GM10248 (cell line): ENCODE measurements around the gene SPTAN1.

ENCODE experiments used
- CTCF ChIA-PET: fragments of 300-600 bp; sonication (Branson Sonifier 250); formaldehyde crosslinking; extraction: SDS; loops from one replicate; lab custom pipeline; 2021; ENCODE audit warnings: antibody characterized with exemption; lab: Yijun Ruan, JAX
- POLR2A ChIA-PET: fragments of 350-650 bp; sonication (Branson Sonifier 250); formaldehyde crosslinking; extraction: SDS; loops from one replicate; lab custom pipeline; 2020; ENCODE audit warnings: antibody characterized with exemption; lab: Yijun Ruan, JAX
- DNase-seq: peaks from one replicate; pipeline ENCODE4 v3.0.0; 2012; ENCODE audit errors: extremely low spot score
- TF ChIP-seq, protein P1 (sequence below): IDR thresholded peaks from 2 replicates; pipeline ENCODE4 v1.5.1; 2012; ENCODE audit warnings: mild to moderate bottlenecking, low read depth; ENCODE audit errors: extremely low read depth, missing control alignments, control extremely low read depth

SPTAN1 gene

DNA sequence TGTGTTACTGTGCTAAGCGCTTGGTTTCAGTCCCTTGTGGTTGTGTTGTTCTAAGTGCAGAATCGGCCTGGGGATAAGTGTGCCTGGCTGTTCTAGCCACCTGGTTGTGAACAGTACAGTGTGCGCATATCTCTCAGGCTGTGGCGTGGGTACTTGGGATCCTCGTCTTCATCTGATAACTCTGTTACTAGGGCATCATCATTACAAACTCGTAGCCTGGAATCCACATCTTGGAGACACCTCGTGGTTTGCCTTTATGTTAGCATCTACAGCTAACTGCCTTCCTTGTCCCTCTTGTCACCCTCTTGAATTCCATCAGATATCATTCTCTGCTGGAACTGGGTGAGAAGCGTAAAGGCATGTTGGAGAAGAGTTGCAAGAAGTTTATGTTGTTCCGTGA is 41.5 kb downstream of the SPTAN1 start:
- POLR2A ChIA-PET = no interaction called here
- no peak for DNase-seq
- CTCF ChIA-PET = interaction anchor here (1.2 kb wide), 1 partner anchor 272 kb away, joined by 3 read pairs; no protein-coding TSS in a partner anchor
- TF ChIP-seq, protein P1, sequence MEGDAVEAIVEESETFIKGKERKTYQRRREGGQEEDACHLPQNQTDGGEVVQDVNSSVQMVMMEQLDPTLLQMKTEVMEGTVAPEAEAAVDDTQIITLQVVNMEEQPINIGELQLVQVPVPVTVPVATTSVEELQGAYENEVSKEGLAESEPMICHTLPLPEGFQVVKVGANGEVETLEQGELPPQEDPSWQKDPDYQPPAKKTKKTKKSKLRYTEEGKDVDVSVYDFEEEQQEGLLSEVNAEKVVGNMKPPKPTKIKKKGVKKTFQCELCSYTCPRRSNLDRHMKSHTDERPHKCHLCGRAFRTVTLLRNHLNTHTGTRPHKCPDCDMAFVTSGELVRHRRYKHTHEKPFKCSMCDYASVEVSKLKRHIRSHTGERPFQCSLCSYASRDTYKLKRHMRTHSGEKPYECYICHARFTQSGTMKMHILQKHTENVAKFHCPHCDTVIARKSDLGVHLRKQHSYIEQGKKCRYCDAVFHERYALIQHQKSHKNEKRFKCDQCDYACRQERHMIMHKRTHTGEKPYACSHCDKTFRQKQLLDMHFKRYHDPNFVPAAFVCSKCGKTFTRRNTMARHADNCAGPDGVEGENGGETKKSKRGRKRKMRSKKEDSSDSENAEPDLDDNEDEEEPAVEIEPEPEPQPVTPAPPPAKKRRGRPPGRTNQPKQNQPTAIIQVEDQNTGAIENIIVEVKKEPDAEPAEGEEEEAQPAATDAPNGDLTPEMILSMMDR = no peak

DNA sequence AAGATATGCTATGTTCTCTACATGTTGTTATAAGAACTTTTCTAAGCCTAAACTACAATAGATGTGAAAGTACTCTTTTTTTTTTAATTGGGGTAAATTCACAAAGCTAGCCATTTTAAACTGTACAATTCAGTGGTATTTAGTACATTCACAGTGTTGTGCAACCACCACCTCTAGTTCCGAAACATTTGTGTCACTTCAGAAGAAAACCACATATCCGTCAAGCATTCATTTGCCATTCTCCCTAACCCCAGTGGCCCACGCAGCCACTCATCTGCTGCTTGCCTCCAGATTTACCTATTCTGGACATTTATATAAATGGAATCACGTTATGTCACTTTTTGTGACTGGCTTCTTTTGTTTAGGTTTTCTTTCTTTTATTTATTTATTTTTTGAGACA is 43.1 kb downstream of the SPTAN1 start:
- ChIA-PET POLR2A (no interaction called here), CTCF (interaction anchor here (1.2 to 1.3 kb wide), 2 partner anchors 13 to 271 kb away, joined by 3 read pairs; no protein-coding TSS in a partner anchor)
- TF ChIP-seq, protein P1 = no peak
- DNase-seq = no peak

DNA sequence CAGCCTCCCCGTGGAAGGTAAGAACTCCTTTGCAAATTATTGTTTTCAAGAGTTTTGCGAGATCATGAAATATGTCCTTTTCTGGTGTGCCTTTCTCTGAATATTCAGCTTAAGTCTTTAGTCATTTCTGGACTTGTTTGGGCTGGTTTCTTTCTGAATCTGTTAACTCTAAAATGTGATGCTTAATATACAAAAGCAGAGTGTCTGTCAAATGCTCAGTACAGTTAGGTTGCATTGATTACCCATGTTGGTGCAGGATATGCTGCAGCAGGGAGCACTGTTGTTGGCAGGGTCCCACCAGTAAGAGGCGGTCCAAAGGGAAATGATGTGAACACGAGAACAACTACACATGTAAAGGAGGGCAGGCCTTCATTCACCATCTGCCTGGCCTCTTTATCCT is 47.7 kb downstream of the SPTAN1 start:
- TF ChIP-seq, protein P1 = no peak
- ChIA-PET POLR2A (no interaction called here), CTCF (interaction anchor here (0.9 kb wide), 1 partner anchor 38 kb away, joined by 3 read pairs; no protein-coding TSS in a partner anchor)
- DNase-seq = no peak

DNA sequence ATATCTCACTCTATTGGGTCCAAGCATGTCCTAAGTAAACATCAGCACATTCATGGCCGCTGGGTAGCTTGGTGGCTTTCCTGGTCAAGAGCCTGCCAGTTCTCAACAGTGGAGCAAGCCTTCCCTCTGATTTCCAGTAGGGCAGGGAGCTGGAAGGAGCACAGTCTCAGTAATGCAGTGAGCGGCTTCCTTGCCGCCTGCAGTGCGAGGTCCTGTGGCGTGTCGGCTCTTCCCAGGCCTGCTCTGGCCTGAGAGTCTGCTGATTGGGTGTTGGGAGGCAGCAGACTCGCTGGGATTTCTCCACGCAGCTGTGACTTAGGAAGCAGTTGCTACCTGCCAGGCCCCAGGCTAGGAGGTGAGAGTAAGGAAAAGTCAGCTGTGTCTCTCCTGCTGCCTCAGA is 51.3 kb downstream of the SPTAN1 start:
- TF ChIP-seq, protein P1 = no peak
- DNase-seq = no peak
- ChIA-PET POLR2A (no interaction called here), CTCF (interaction anchor here (0.8 to 1.9 kb wide), 2 partner anchors 24 to 161 kb away, joined by 3 to 5 read pairs; no protein-coding TSS in a partner anchor)

DNA sequence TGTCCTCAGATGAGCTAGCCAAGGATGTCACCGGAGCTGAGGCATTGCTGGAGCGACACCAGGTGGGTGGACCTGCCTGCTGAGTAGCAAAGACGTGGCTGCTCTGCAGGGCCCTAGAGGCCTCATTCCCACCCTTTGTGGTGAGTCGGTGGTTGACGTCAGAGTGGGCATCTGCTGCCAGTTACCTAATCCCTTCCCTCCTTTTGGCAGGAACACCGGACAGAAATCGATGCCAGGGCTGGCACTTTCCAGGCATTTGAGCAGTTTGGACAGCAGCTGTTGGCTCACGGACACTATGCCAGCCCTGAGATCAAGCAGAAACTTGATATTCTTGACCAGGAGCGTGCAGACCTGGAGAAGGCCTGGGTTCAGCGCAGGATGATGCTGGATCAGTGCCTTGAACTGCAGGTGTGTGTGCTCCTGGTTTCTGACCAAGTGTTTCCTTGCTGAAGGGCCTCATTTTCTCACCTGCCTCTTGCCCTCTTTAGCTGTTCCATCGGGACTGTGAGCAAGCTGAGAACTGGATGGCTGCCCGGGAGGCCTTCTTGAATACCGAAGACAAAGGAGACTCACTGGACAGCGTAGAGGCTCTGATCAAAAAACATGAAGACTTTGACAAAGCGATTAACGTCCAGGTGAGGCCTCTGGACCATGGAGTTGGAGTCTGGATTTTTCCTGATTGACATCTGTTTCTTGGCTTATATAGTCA is 55.4 kb downstream of the SPTAN1 start:
- TF ChIP-seq, protein P1 = no peak
- no peak for DNase-seq
- POLR2A ChIA-PET = no interaction called here
- CTCF ChIA-PET = interaction anchor here (0.8 to 3.8 kb wide), 2 partner anchors 13 to 29 kb away, joined by 3 to 10 read pairs; no protein-coding TSS in a partner anchor

DNA sequence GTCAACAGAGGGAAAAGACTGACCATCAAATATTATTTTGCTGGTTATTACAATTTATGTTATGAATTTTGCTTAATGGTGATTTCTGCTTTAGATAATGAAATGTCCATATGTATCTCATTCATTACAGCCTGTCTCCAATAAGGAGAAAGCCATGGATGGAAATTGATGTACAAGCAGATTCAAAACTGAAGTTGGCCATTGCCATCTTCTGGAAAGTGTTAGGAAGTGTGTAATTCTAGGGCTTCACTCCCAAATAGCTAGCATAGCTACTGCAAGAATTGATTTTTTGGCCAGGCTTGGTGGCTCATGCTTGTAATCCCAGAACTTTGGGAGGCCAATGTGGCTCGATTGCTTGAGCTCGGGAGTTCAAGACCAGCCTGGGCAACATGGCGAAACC is 58.5 kb downstream of the SPTAN1 start:
- TF ChIP-seq, protein P1 = no peak
- no peak for DNase-seq
- ChIA-PET POLR2A (interaction anchor here (1.0 kb wide), 1 partner anchor 58 kb away, joined by 3 read pairs; no protein-coding TSS in a partner anchor), CTCF (interaction anchor here (0.8 to 3.8 kb wide), 5 partner anchors 10 to 154 kb away, joined by 3 to 10 read pairs (median 4); no protein-coding TSS in a partner anchor)
